ENCODE data around the gene CAGE1.
A peak's percentile ranks its signal among the peaks of the same experiment; 100 is the strongest.

Gene CAGE1
- total RNA-seq = 0.22 to 0.46 reads per million in 2 donors

- DNase-seq = peak; percentile 84
Measured at GRCh38 chr6:7389451-7390225, at the start of gene CAGE1, which contains the start of gene RIOK1. TSS of gene CAGE1 (minus strand) at chr6:7389742. CDS start at chr6:7387173, 2,569 bp downstream. TSS of gene RIOK1 (plus strand) at chr6:7389808. CDS start at chr6:7390003, 195 bp downstream.

GRCh38 chr6:7439228-7439627 lies 49.7 kb upstream of the CAGE1 start:
- no peak for DNase-seq

GRCh38 chr6:7438011-7438410 lies 48.5 kb upstream of the CAGE1 start:
- DNase-seq = no peak

- DNase-seq = no peak
Measured at GRCh38 chr6:7434672-7435071, 45.1 kb upstream of the CAGE1 start.

- no peak for DNase-seq
Measured at GRCh38 chr6:7433121-7433617, 43.6 kb upstream of the CAGE1 start.

GRCh38 chr6:7432391-7433120 lies 43.0 kb upstream of the CAGE1 start:
- no peak for DNase-seq

- DNase-seq = no peak
Measured at GRCh38 chr6:7431674-7432390, 42.3 kb upstream of the CAGE1 start.

GRCh38 chr6:7431313-7431673 lies 41.8 kb upstream of the CAGE1 start:
- DNase-seq = no peak

GRCh38 chr6:7426447-7427169 lies 37.1 kb upstream of the CAGE1 start:
- no peak for DNase-seq

GRCh38 chr6:7425808-7426190 lies 36.3 kb upstream of the CAGE1 start:
- no peak for DNase-seq

- DNase-seq = no peak
Measured at GRCh38 chr6:7424967-7425807, 35.6 kb upstream of the CAGE1 start.

- no peak for DNase-seq
Measured at GRCh38 chr6:7424058-7424457, 34.5 kb upstream of the CAGE1 start.

- no peak for DNase-seq
Measured at GRCh38 chr6:7421066-7421465, 31.5 kb upstream of the CAGE1 start.

- no peak for DNase-seq
Measured at GRCh38 chr6:7419065-7419464, 29.5 kb upstream of the CAGE1 start.

- DNase-seq = no peak
Measured at GRCh38 chr6:7418238-7418905, 28.8 kb upstream of the CAGE1 start.

- no peak for DNase-seq
Measured at GRCh38 chr6:7417684-7418083, 28.1 kb upstream of the CAGE1 start.

GRCh38 chr6:7414811-7415210 lies 25.3 kb upstream of the CAGE1 start:
- DNase-seq = no peak

GRCh38 chr6:7413151-7413823 lies 23.7 kb upstream of the CAGE1 start:
- DNase-seq = no peak

GRCh38 chr6:7411328-7411727 lies 21.8 kb upstream of the CAGE1 start:
- DNase-seq = no peak

GRCh38 chr6:7410851-7411250 lies 21.3 kb upstream of the CAGE1 start:
- no peak for DNase-seq

- no peak for DNase-seq
Measured at GRCh38 chr6:7409740-7410139, 20.2 kb upstream of the CAGE1 start.

Measured in activated gamma-delta T cell (primary cell).